ENCODE measurements around the gene MAPRE2.

MAPRE2 gene

DNA sequence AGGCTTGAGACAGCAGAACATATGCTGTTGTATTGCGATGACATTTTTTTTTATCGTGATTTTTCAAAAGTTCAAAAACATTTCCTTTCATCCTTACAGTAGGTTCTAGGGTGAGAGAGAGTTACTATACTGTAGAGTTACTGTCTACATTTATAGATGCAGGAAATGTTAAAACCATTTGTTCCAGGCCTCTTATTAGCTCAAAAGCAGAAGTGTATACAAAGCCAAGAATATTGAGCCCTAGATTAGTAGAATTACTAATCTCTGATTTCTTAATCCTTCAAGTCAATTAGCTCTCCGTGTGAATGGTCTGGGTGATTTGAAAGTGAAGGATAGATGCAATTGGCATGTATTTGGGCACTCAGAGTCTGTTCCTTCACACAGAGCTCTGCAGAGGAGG lies 73.1 kb downstream of the MAPRE2 start:
- Histone ChIP-seq H3K27ac (ENCODE audit: poor library complexity, severe bottlenecking) (no peak overlapping the region), H3K9me3 (ENCODE audit: severe bottlenecking) (no peaks in the 10 kb centered on the region), H3K36me3 (ENCODE audit: low read depth) (no peaks in the 10 kb centered on the region), H3K27me3 (ENCODE audit: insufficient read depth, poor library complexity, severe bottlenecking) (peaks cover 2% of the 10 kb centered on the region), H3K4me1 (ENCODE audit: insufficient read depth, poor library complexity, severe bottlenecking) (no peaks in the 10 kb centered on the region), H3K4me3 (ENCODE audit: severe bottlenecking) (no peak overlapping the region)
- no peak for TF ChIP-seq CTCF (IDR thresholded peaks at IDR 0.05; ENCODE audit: poor library complexity, severe bottlenecking)
- DNase-seq (ENCODE audit: low spot score), result no peak
- ATAC-seq (ENCODE audit: low read depth), result no peak

GRCh38 chr18:35116784-35117318 lies 75.6 kb downstream of the MAPRE2 start:
- Histone ChIP-seq H3K9me3 (ENCODE audit: severe bottlenecking) (no peaks in the 10 kb centered on the region), H3K36me3 (ENCODE audit: low read depth) (no peaks in the 10 kb centered on the region), H3K4me1 (ENCODE audit: insufficient read depth, poor library complexity, severe bottlenecking) (no peaks in the 10 kb centered on the region), H3K4me3 (ENCODE audit: severe bottlenecking) (no peak overlapping the region), H3K27me3 (ENCODE audit: insufficient read depth, poor library complexity, severe bottlenecking) (no peaks in the 10 kb centered on the region), H3K27ac (ENCODE audit: poor library complexity, severe bottlenecking) (no peak overlapping the region)
- no peak for DNase-seq (ENCODE audit: low spot score)
- ATAC-seq (ENCODE audit: low read depth), result no peak
- no peak for TF ChIP-seq CTCF (IDR thresholded peaks at IDR 0.05; ENCODE audit: poor library complexity, severe bottlenecking)

DNA sequence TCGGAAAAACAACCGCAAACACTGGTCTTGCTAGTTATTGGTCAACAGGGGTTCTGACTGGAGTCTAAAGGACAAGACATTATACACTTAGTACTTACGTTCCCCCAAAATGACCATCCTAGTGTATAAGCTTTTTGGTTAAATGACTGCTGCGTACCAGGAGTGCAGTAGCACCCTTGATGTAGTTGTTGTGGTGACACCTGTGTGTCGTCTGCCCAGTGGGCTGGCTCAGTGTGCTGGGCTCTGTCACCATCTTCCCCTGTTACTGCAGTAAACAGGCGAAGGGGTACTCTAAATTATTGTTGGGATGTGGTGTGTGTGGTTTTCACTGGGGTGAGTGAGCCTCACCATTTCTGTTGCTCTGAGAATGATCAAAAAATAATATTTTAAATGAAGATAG lies 76.2 kb downstream of the MAPRE2 start:
- DNase-seq (ENCODE audit: low spot score) (no peak), ATAC-seq (ENCODE audit: low read depth) (no peak)
- no peak overlapping the region for H3K27ac ChIP-seq (ENCODE audit: poor library complexity, severe bottlenecking)
- H3K27me3 ChIP-seq (ENCODE audit: insufficient read depth, poor library complexity, severe bottlenecking), result no peaks in the 10 kb centered on the region
- H3K4me1 ChIP-seq (ENCODE audit: insufficient read depth, poor library complexity, severe bottlenecking), result no peaks in the 10 kb centered on the region
- no peaks in the 10 kb centered on the region for H3K9me3 ChIP-seq (ENCODE audit: severe bottlenecking)
- no peak for TF ChIP-seq CTCF (IDR thresholded peaks at IDR 0.05; ENCODE audit: poor library complexity, severe bottlenecking)
- no peak overlapping the region for H3K4me3 ChIP-seq (ENCODE audit: severe bottlenecking)
- no peaks in the 10 kb centered on the region for H3K36me3 ChIP-seq (ENCODE audit: low read depth)

DNA sequence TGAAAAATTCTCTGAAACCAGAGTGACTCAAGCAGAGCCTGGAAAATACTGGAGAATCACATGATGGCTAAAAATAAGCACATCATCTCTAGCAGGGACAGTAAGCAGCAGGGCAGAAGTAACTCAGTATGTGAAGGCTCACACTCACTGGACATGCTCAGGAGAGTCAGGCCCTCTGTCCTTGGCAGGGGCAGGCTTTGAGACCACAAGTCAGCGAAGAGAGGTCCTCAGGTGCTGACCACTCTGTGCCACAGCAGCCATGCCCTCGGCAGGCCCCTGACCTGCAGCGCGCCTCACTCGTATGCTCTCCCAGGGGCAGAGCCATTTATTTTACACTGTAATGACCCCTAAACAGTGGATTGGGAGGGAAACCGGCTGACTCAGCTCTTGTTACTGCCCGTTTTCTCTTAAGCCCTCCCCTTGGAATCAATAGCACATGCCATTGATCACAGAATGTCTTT lies 76.8 kb downstream of the MAPRE2 start:
- Histone ChIP-seq H3K9me3 (ENCODE audit: severe bottlenecking) (no peaks in the 10 kb centered on the region), H3K4me3 (ENCODE audit: severe bottlenecking) (no peak overlapping the region), H3K27ac (ENCODE audit: poor library complexity, severe bottlenecking) (no peak overlapping the region), H3K27me3 (ENCODE audit: insufficient read depth, poor library complexity, severe bottlenecking) (no peaks in the 10 kb centered on the region), H3K4me1 (ENCODE audit: insufficient read depth, poor library complexity, severe bottlenecking) (no peaks in the 10 kb centered on the region), H3K36me3 (ENCODE audit: low read depth) (no peaks in the 10 kb centered on the region)
- no peak for DNase-seq (ENCODE audit: low spot score)
- no peak for ATAC-seq (ENCODE audit: low read depth)
- no peak for TF ChIP-seq CTCF (IDR thresholded peaks at IDR 0.05; ENCODE audit: poor library complexity, severe bottlenecking)

- H3K36me3 ChIP-seq (ENCODE audit: low read depth), result no peaks in the 10 kb centered on the region
These were observed 77.4 kb downstream of the MAPRE2 start for GRCh38 chr18:35118641-35119040.

More at GRCh38 chr18:35118641-35119040, 77.4 kb downstream of the MAPRE2 start:
- ATAC-seq (ENCODE audit: low read depth) (no peak), DNase-seq (ENCODE audit: low spot score) (no peak)
- Histone ChIP-seq H3K9me3 (ENCODE audit: severe bottlenecking) (no peaks in the 10 kb centered on the region), H3K27me3 (ENCODE audit: insufficient read depth, poor library complexity, severe bottlenecking) (no peaks in the 10 kb centered on the region), H3K4me1 (ENCODE audit: insufficient read depth, poor library complexity, severe bottlenecking) (no peaks in the 10 kb centered on the region), H3K27ac (ENCODE audit: poor library complexity, severe bottlenecking) (no peak overlapping the region), H3K4me3 (ENCODE audit: severe bottlenecking) (no peak overlapping the region)
- no peak for TF ChIP-seq CTCF (IDR thresholded peaks at IDR 0.05; ENCODE audit: poor library complexity, severe bottlenecking)

Measured in RWPE2 (cell line).